Peyer's patch (tissue), 4 donors: ENCODE data around the gene UNC13D. TPM values are rescaled to one million over a fixed set of nuclear protein-coding genes. Genes with fewer than 3 reads are reported as not detected.

Experiments
- DNase-seq, 3 donors: peaks; one replicate each; pipeline ENCODE4 v3.0.0-alpha.2; 2017 to 2019
- H3K27ac ChIP-seq, 4 donors: fragments of 200-600 bp; sonication (generic); one replicate each; pipeline ENCODE4 v1.5.1; 2016 to 2019
- H3K27me3 ChIP-seq, 2 donors: fragments of 200-600 bp; sonication (generic); one replicate each; pipeline ENCODE4 v1.5.1; 2019
- H3K36me3 ChIP-seq, 3 donors: fragments of 200-600 bp; sonication (generic); one replicate each; pipeline ENCODE4 v1.5.1; 2016 to 2019
- H3K4me1 ChIP-seq, 4 donors: fragments of 200-600 bp; sonication (generic); one replicate each; pipeline ENCODE4 v1.5.1; 2016 to 2019
- H3K4me3 ChIP-seq, 4 donors: fragments of 200-600 bp; sonication (generic); 1 replicate in 3 of 4; 2 replicates in 1 of 4; pipeline ENCODE4 v1.5.1; 2016 to 2019; ENCODE audit warnings: mild to moderate bottlenecking in 1 of 4
- H3K9me3 ChIP-seq, 4 donors: fragments of 200-600 bp; sonication (generic); one replicate each; pipeline ENCODE4 v1.5.1; 2016 to 2019; ENCODE audit warnings: mild to moderate bottlenecking in 1 of 4
- POLR2A ChIP-seq, 2 donors: fragments of 450-650 bp; IDR thresholded peaks; one replicate each; pipeline ENCODE4 v1.5.1; 2017; ENCODE audit warnings: antibody characterized with exemption in 2 of 2, mild to moderate bottlenecking in 2 of 2, moderate library complexity in 2 of 2
- total RNA-seq, 4 donors: library from RNA; depleted of rRNA; stranded (reverse); fragments of >200 nt; gene quantifications; one replicate each; pipeline ENCODE4 v1.1.0, GENCODE V29; 2016
- TF ChIP-seq, protein P1 (sequence below), 6 experiments: fragments of 450-650 bp in 4 of 6; fragments of 200-600 bp in 2 of 6; sonication (generic) in 1 of 6; IDR thresholded peaks; one replicate each; pipeline ENCODE4 v1.5.1; 2017 to 2019; ENCODE audit warnings: antibody characterized with exemption in 6 of 6, mild to moderate bottlenecking in 3 of 6, moderate library complexity in 1 of 6

UNC13D gene
- total RNA-seq, 4 donors from 2014 or later: 8.4 to 45.4 (median 22.2) TPM

DNA sequence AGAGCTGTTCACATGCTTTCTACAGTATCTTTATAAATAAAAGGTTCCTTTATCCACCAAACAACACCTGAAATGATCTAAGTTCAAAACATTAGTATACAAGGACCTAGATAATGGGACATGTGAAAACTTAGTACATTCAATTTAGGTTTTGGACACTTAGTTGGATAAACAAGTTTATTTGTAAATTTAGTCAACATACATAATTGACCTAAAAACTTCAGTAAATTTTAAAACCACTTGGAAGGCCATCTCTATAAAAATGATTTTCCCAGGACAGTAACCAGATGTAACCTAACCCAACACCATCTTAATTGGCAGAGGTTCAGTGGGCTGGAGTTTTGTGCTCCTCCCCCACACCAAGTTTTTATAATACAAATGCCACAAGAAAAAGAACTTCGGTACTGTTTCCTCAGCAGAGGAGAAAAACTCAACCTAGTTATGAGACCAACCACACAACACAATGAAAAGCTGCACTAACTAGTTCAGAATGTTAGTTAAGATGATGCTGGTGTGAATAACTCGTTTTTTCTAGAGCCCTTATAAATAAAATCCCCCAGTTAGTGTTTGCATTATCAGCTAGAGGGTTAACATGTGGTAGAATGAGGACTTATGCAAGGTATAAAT lies 66.8 kb downstream of the UNC13D start:
- Histone ChIP-seq H3K4me3 (peak overlapping the region; percentile 78 to 95 (median 88)), H3K27me3 (no peaks in the 10 kb centered on the region), H3K27ac (peak overlapping the region in 3 of 4 donors; percentile 17 to 46 (median 17)), H3K9me3 (no peaks in the 10 kb centered on the region), H3K4me1 (peaks cover 0 to 29% (median 10%) of the 10 kb centered on the region in 4 donors), H3K36me3 (peaks cover 0 to 36% (median 0%) of the 10 kb centered on the region in 3 donors)
- TF ChIP-seq, protein P1, sequence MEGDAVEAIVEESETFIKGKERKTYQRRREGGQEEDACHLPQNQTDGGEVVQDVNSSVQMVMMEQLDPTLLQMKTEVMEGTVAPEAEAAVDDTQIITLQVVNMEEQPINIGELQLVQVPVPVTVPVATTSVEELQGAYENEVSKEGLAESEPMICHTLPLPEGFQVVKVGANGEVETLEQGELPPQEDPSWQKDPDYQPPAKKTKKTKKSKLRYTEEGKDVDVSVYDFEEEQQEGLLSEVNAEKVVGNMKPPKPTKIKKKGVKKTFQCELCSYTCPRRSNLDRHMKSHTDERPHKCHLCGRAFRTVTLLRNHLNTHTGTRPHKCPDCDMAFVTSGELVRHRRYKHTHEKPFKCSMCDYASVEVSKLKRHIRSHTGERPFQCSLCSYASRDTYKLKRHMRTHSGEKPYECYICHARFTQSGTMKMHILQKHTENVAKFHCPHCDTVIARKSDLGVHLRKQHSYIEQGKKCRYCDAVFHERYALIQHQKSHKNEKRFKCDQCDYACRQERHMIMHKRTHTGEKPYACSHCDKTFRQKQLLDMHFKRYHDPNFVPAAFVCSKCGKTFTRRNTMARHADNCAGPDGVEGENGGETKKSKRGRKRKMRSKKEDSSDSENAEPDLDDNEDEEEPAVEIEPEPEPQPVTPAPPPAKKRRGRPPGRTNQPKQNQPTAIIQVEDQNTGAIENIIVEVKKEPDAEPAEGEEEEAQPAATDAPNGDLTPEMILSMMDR (IDR thresholded peaks at IDR 0.05): no peak
- no peak for TF ChIP-seq POLR2A (IDR thresholded peaks at IDR 0.05)
- no peak for DNase-seq

Other genes starting within 250 kb of the UNC13D start
- gene SMIM5, start 211.0 kb downstream of the UNC13D start, total RNA-seq: 100 to 1,000 TPM in 1 of 4 donors, 10 to 100 TPM in 2, not detected in 1; 68.8 to 161 (median 97.1) TPM
- 10 to 100 TPM; 26.3 to 85.0 (median 44.1) TPM for gene RECQL5, start 177.2 kb downstream of the UNC13D start, total RNA-seq
- gene SAP30BP, start 177.1 kb downstream of the UNC13D start, total RNA-seq: 100 to 1,000 TPM in 2 of 4 donors, 10 to 100 TPM in 2; 65.3 to 117 (median 101) TPM
- 100 to 1,000 TPM in 3 of 4 donors, 10 to 100 TPM in 1; 80.0 to 368 (median 219) TPM for gene ITGB4, start 122.9 kb downstream of the UNC13D start, total RNA-seq
- gene GALK1, start 79.2 kb downstream of the UNC13D start, total RNA-seq: 10 to 100 TPM; 50.1 to 81.9 (median 64.1) TPM
- gene UNK, start 59.6 kb downstream of the UNC13D start, total RNA-seq: 100 to 1,000 TPM in 1 of 4 donors, 10 to 100 TPM in 3; 18.9 to 108 (median 30.6) TPM
- 10 to 100 TPM; 45.4 to 61.4 (median 53.7) TPM for gene WBP2, start 10.9 kb upstream of the UNC13D start, total RNA-seq
- gene TRIM47, start 34.2 kb upstream of the UNC13D start, total RNA-seq: 10 to 100 TPM; 16.5 to 61.4 (median 45.7) TPM
- gene TRIM65, start 52.5 kb upstream of the UNC13D start, total RNA-seq: 10 to 100 TPM; 14.0 to 22.7 (median 16.9) TPM
- 10 to 100 TPM; 61.1 to 95.7 (median 72.9) TPM for gene MRPL38, start 60.5 kb upstream of the UNC13D start, total RNA-seq
- 10 to 100 TPM in 3 of 4 donors, 1 to 10 TPM in 1; 7.2 to 47.0 (median 25.0) TPM for gene FBF1, start 96.6 kb upstream of the UNC13D start, total RNA-seq
- gene ACOX1, start 134.8 kb upstream of the UNC13D start, total RNA-seq: 100 to 1,000 TPM in 3 of 4 donors, 10 to 100 TPM in 1; 26.4 to 268 (median 193) TPM
- gene TEN1, start 134.8 kb upstream of the UNC13D start, total RNA-seq: 10 to 100 TPM in 3 of 4 donors, not detected in 1; 15.2 to 95.1 (median 27.9) TPM
- 10 to 100 TPM; 11.7 to 38.7 (median 23.5) TPM for gene CDK3, start 156.5 kb upstream of the UNC13D start, total RNA-seq
- gene EVPL, start 182.9 kb upstream of the UNC13D start, total RNA-seq: 10 to 100 TPM; 26.4 to 87.8 (median 55.0) TPM
- 10 to 100 TPM; 32.2 to 43.4 (median 32.6) TPM for gene SRP68, start 228.1 kb upstream of the UNC13D start, total RNA-seq
- gene GALR2, start 230.4 kb upstream of the UNC13D start, total RNA-seq: under 1 TPM in 1 of 4 donors, not detected in 3; 0.95 TPM
- not detected for gene ZACN, start 234.8 kb upstream of the UNC13D start, total RNA-seq